HEK293 (cell line): ENCODE measurements around the gene AKR7A3.

ENCODE experiments used
- CTCF ChIA-PET: fragments of 350-600 bp; formaldehyde crosslinking; extraction: SDS; loops from one replicate; lab custom pipeline; 2021; ENCODE audit warnings: antibody characterized with exemption; lab: Yijun Ruan, JAX
- POLR2A ChIA-PET: fragments of 300-600 bp; formaldehyde crosslinking; extraction: SDS; loops from one replicate; lab custom pipeline; 2020; ENCODE audit warnings: antibody characterized with exemption, inconsistent platforms; lab: Yijun Ruan, JAX
- H3K27ac ChIP-seq: fragments of 200-500 bp; sonication (Bioruptor generic); 2 replicates; pipeline ENCODE4 v1.5.1; 2014; ENCODE audit warnings: low read depth, low read length, control low read depth, inconsistent platforms; ENCODE audit errors: extremely low read depth
- H3K36me3 ChIP-seq, 2 experiments: fragments of 200-500 bp in 1 of 2; sonication (Bioruptor generic) in 1 of 2; 1 replicate in 1 of 2; 2 replicates in 1 of 2; pipeline ENCODE4 v1.5.1; 2014 to 2017; ENCODE audit warnings: inconsistent platforms in 2 of 2, low read length in 2 of 2; ENCODE audit not compliant: control insufficient read depth in 2 of 2, insufficient read depth in 1 of 2
- H3K4me1 ChIP-seq: fragments of 200-500 bp; sonication (Bioruptor generic); 2 replicates; pipeline ENCODE4 v1.5.1; 2014; ENCODE audit warnings: mild to moderate bottlenecking, low read length, inconsistent platforms; ENCODE audit not compliant: control insufficient read depth, insufficient read depth
- H3K4me3 ChIP-seq: 2 replicates; pipeline ENCODE4 v1.5.1; 2011; ENCODE audit warnings: low read depth, mild to moderate bottlenecking, control low read depth, low read length, moderate library complexity
- H3K9me3 ChIP-seq: fragments of 200-500 bp; sonication (Bioruptor generic); 2 replicates; pipeline ENCODE4 v1.5.1; 2014; ENCODE audit warnings: low read depth, low read length, inconsistent platforms; ENCODE audit not compliant: control insufficient read depth, insufficient read depth
- EGR2 ChIP-seq: fragments of 450-650 bp; formaldehyde crosslinking; IDR thresholded peaks from 2 replicates; pipeline ENCODE4 v1.5.1; 2016; ENCODE audit warnings: low read depth, missing biosample characterization, missing genetic modification characterization
- GLIS2 ChIP-seq: fragments of 450-650 bp; formaldehyde crosslinking; IDR thresholded peaks from 2 replicates; pipeline ENCODE4 v1.5.1; 2016; ENCODE audit warnings: missing biosample characterization, missing genetic modification characterization
- KLF8 ChIP-seq: fragments of 450-650 bp; formaldehyde crosslinking; IDR thresholded peaks from 2 replicates; pipeline ENCODE4 v1.5.1; 2016; ENCODE audit warnings: missing biosample characterization, missing genetic modification characterization
- OVOL3 ChIP-seq: fragments of 450-650 bp; formaldehyde crosslinking; IDR thresholded peaks from 2 replicates; pipeline ENCODE4 v1.5.1; 2016; ENCODE audit warnings: missing biosample characterization, missing genetic modification characterization
- SCRT1 ChIP-seq: fragments of 450-650 bp; formaldehyde crosslinking; IDR thresholded peaks from 2 replicates; pipeline ENCODE4 v1.5.1; 2016; ENCODE audit warnings: missing biosample characterization, missing genetic modification characterization, borderline replicate concordance
- ZFHX2 ChIP-seq: fragments of 450-650 bp; formaldehyde crosslinking; conservative IDR thresholded peaks from 2 replicates; pipeline ENCODE4 v1.5.1; 2016; ENCODE audit warnings: missing biosample characterization, missing genetic modification characterization
- ZNF121 ChIP-seq: fragments of 450-650 bp; formaldehyde crosslinking; IDR thresholded peaks from 2 replicates; pipeline ENCODE4 v1.5.1; 2016; ENCODE audit warnings: missing biosample characterization, missing genetic modification characterization
- ZNF157 ChIP-seq: fragments of 450-650 bp; formaldehyde crosslinking; IDR thresholded peaks from 2 replicates; pipeline ENCODE4 v1.5.1; 2016; ENCODE audit warnings: missing biosample characterization, missing genetic modification characterization
- ZNF174 ChIP-seq: fragments of 450-650 bp; formaldehyde crosslinking; IDR thresholded peaks from 2 replicates; pipeline ENCODE4 v1.5.0; 2017; ENCODE audit warnings: missing biosample characterization, mild to moderate bottlenecking, missing genetic modification characterization
- ZNF221 ChIP-seq: fragments of 450-650 bp; formaldehyde crosslinking; IDR thresholded peaks from 2 replicates; pipeline ENCODE4 v1.5.1; 2017; ENCODE audit warnings: missing biosample characterization, missing genetic modification characterization, borderline replicate concordance
- ZNF404 ChIP-seq: fragments of 450-650 bp; formaldehyde crosslinking; IDR thresholded peaks from 2 replicates; pipeline ENCODE4 v1.5.1; 2017; ENCODE audit warnings: missing biosample characterization, missing genetic modification characterization
- ZNF449 ChIP-seq: fragments of 450-650 bp; formaldehyde crosslinking; IDR thresholded peaks from 2 replicates; pipeline ENCODE4 v1.5.1; 2017; ENCODE audit warnings: missing biosample characterization, mild to moderate bottlenecking, missing genetic modification characterization, moderate library complexity
- ZNF544 ChIP-seq: fragments of 450-650 bp; formaldehyde crosslinking; IDR thresholded peaks from 2 replicates; pipeline ENCODE4 v1.5.0; 2017; ENCODE audit warnings: missing biosample characterization, missing genetic modification characterization
- ZNF548 ChIP-seq: fragments of 450-650 bp; formaldehyde crosslinking; IDR thresholded peaks from 2 replicates; pipeline ENCODE4 v1.5.1; 2016; ENCODE audit warnings: missing biosample characterization, missing genetic modification characterization
- ZNF600 ChIP-seq: fragments of 450-650 bp; formaldehyde crosslinking; IDR thresholded peaks from 2 replicates; pipeline ENCODE4 v1.5.1; 2016; ENCODE audit warnings: missing biosample characterization, missing genetic modification characterization
- ZNF623 ChIP-seq: fragments of 450-650 bp; formaldehyde crosslinking; IDR thresholded peaks from 2 replicates; pipeline ENCODE4 v1.5.1; 2016; ENCODE audit warnings: missing biosample characterization, missing genetic modification characterization
- ZNF624 ChIP-seq: fragments of 450-650 bp; formaldehyde crosslinking; IDR thresholded peaks from 2 replicates; pipeline ENCODE4 v1.5.1; 2017; ENCODE audit warnings: missing biosample characterization, missing genetic modification characterization
- ZNF701 ChIP-seq: fragments of 450-650 bp; formaldehyde crosslinking; IDR thresholded peaks from 2 replicates; pipeline ENCODE4 v1.5.1; 2016; ENCODE audit warnings: missing biosample characterization, missing genetic modification characterization
- ZSCAN16 ChIP-seq: fragments of 450-650 bp; formaldehyde crosslinking; IDR thresholded peaks from 2 replicates; pipeline ENCODE4 v1.5.1; 2016; ENCODE audit warnings: missing biosample characterization, missing genetic modification characterization
- TF ChIP-seq, protein P1 (sequence below): fragments of 450-650 bp; formaldehyde crosslinking; IDR thresholded peaks from 2 replicates; pipeline ENCODE4 v1.5.1; 2016; ENCODE audit warnings: missing biosample characterization, missing genetic modification characterization
- TF ChIP-seq, protein P2 (sequence below): fragments of 450-650 bp; formaldehyde crosslinking; IDR thresholded peaks from 2 replicates; pipeline ENCODE4 v1.5.1; 2016; ENCODE audit warnings: missing biosample characterization, missing genetic modification characterization

The AKR7A3 gene

DNA sequence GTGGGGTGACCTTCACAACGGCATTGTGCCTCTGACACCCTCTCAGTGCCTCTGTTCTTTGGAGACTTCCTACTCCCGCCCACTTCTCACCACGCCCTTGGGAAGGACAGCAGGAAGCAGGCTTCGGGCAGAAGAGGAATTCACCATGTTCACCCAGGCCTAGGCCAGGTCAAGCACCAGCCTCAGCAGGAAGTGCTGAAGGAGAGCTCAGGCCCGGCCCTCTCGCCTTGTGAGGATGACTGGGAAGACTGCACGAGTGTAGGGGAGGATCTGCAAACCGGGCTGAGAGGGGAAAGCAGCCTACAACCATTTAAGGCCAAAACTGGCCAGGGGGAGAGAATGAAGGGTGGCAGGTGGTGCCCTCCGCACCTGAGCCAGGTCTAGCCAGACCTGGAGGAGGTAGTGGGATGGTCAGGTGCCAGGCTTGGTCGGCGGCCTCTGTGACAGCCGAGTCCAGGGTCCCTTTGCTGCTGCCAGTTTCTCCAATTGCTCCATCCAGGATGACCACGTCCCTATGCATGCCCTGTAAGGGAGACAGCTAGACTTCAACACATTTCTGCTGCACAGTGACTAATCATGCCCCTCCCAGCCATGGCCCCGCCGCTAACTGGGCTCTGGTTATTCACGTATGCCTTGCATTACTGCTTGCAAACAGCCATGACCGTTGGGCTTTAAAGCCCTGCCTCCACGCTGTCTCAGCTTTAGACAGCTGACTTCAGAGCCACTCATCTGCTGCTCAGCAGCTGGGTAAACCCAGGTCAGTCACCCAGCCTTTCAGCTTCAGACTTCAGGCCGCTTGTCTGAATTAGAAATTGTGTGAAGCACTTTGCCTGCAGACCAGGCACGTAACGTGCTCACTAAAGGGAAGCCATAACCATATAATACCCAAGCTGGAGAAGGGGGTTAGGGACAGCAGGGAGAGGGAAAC lies 28.1 kb downstream of the AKR7A3 start:
- ChIA-PET CTCF (interaction anchor here (0.8 kb wide), 1 partner anchor 22 kb away, joined by 3 read pairs; no protein-coding TSS in a partner anchor), POLR2A (interaction anchor here (0.7 to 1.3 kb wide), 4 partner anchors 9 to 396 kb away, joined by 3 to 6 read pairs (median 3); partner anchors contain the start of genes EMC1 and MRTO4)
- H3K27ac ChIP-seq: no peak overlapping the region

DNA sequence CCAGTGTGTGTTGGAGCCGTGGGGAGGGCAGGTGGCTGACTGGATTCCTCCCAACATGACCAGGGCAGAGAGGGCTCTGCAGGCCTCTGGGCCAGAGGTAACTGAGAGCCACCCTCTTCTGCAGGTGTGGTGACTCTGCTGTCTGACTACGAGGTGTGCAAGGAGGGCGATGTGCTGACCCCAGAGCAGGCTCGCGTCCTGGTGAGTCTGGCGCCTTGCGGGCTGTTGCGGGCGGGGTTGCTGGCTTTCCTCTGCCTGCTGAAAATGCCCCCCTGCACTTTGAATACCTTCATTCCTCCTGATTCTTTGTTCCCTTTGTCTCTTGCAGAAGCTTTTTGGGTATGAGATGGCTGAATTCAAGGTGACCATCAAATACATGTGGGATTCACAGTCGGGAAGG lies 30.2 kb downstream of the AKR7A3 start:
- no peak overlapping the region for H3K4me3 ChIP-seq
- no peak for TF ChIP-seq ZNF221
- TF ChIP-seq, protein P1, sequence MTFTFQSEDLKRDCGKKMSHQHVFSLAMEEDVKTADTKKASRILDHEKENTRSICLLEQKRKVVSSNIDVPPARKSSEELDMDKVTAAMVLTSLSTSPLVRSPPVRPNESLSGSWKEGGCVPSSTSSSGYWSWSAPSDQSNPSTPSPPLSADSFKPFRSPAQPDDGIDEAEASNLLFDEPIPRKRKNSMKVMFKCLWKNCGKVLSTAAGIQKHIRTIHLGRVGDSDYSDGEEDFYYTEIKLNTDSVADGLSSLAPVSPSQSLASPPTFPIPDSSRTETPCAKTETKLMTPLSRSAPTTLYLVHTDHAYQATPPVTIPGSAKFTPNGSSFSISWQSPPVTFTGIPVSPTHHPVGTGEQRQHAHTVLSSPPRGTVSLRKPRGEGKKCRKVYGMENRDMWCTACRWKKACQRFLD (tag by site-specific recombination): no peak
- no peak for TF ChIP-seq SCRT1 (tag by site-specific recombination)
- no peak for TF ChIP-seq ZNF157 (tag by site-specific recombination)
- no peak for TF ChIP-seq ZNF121
- TF ChIP-seq ZNF548 (tag by site-specific recombination): no peak
- TF ChIP-seq ZNF174 (tag by site-specific recombination): no peak
- CTCF ChIA-PET: no interaction called here
- no peak overlapping the region for H3K27ac ChIP-seq
- H3K4me1 ChIP-seq: no peaks in the 10 kb centered on the region
- H3K36me3 ChIP-seq: peaks cover 6 to 81% of the 10 kb centered on the region in 2 experiments; a peak in 2 of 3 replicates
- POLR2A ChIA-PET: no interaction called here
- no peaks in the 10 kb centered on the region for H3K9me3 ChIP-seq

More for the DNA sequence above, 28.1 kb downstream of the AKR7A3 start:
- Histone ChIP-seq H3K4me3 (no peak overlapping the region), H3K36me3 (peaks cover 6 to 60% of the 10 kb centered on the region in 2 experiments; a peak in 2 of 3 replicates), H3K4me1 (no peaks in the 10 kb centered on the region), H3K9me3 (no peaks in the 10 kb centered on the region)
- no peak for TF ChIP-seq KLF8
- peak; percentile 50; the same call in 1 of the 2 replicates for TF ChIP-seq EGR2 (tag by site-specific recombination)
- TF ChIP-seq ZNF600 (tag by site-specific recombination): peak; percentile 69
- peak; percentile 41 for TF ChIP-seq ZFHX2
- no peak for TF ChIP-seq GLIS2 (tag by site-specific recombination)
- TF ChIP-seq OVOL3 (tag by site-specific recombination): no peak
- no peak for TF ChIP-seq ZNF404 (tag by site-specific recombination)
- no peak for TF ChIP-seq ZNF624 (tag by site-specific recombination)
- TF ChIP-seq, protein P2, sequence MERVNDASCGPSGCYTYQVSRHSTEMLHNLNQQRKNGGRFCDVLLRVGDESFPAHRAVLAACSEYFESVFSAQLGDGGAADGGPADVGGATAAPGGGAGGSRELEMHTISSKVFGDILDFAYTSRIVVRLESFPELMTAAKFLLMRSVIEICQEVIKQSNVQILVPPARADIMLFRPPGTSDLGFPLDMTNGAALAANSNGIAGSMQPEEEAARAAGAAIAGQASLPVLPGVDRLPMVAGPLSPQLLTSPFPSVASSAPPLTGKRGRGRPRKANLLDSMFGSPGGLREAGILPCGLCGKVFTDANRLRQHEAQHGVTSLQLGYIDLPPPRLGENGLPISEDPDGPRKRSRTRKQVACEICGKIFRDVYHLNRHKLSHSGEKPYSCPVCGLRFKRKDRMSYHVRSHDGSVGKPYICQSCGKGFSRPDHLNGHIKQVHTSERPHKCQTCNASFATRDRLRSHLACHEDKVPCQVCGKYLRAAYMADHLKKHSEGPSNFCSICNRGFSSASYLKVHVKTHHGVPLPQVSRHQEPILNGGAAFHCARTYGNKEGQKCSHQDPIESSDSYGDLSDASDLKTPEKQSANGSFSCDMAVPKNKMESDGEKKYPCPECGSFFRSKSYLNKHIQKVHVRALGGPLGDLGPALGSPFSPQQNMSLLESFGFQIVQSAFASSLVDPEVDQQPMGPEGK (tag by site-specific recombination): no peak
- TF ChIP-seq ZNF544 (tag by site-specific recombination): no peak
- no peak for TF ChIP-seq ZSCAN16
- TF ChIP-seq ZNF701 (tag by site-specific recombination): no peak
- TF ChIP-seq ZNF623 (tag by site-specific recombination): no peak
- TF ChIP-seq ZNF449 (tag by site-specific recombination): peak; percentile 98
